H1 (cell line): ENCODE results near the gene KRT13. TPM values are rescaled to one million over a fixed set of nuclear protein-coding genes. Genes with fewer than 3 reads are reported as not detected.

Experiments
- CHD2 ChIP-seq: IDR thresholded peaks from 2 replicates; pipeline ENCODE4 v1.6.1; 2012; ENCODE audit warnings: low read length, improper control_type of control experiment
- CREB1 ChIP-seq: IDR thresholded peaks from 2 replicates; pipeline ENCODE4 v1.6.1; 2012; ENCODE audit warnings: inconsistent platforms
- NRF1 ChIP-seq: IDR thresholded peaks from 2 replicates; pipeline ENCODE4 v1.6.1; 2011; ENCODE audit warnings: mild to moderate bottlenecking, low read depth, low read length, improper control_type of control experiment
- SP4 ChIP-seq: IDR thresholded peaks from 2 replicates; pipeline ENCODE4 v1.6.1; 2012; ENCODE audit warnings: low read length, inconsistent platforms
- polyA plus RNA-seq, 7 experiments: library from polyadenylated mRNA; depleted of rRNA in 3 of 7; stranded (reverse) in 5 of 7; unstranded in 2 of 7; fragments of >200 nt in 5 of 7; fragments of 200-250 nt in 2 of 7; gene quantifications; 1 replicate in 5 of 7; 2 replicates in 1 of 7; 4 replicates in 1 of 7; pipeline versions ENCODE4 v1.2.1 to v1.2.3, GENCODE V29; 2011 to 2013; ENCODE audit warnings: missing spikeins in 2 of 7, mixed read lengths in 2 of 7
- total RNA-seq: library from RNA; stranded (reverse); fragmentation: NEBNext Ultra II Directional; extraction: Animal tissue kit (Norgen Biotek cat#: 25700); gene quantifications from 2 replicates; pipeline ENCODE4 v1.2.1, GENCODE V29; 2021
- TF ChIP-seq, protein P1 (sequence below): fragments of 300-600 bp; sonication (generic); IDR thresholded peaks from 2 replicates; pipeline ENCODE4 v1.7.1; 2012; ENCODE audit warnings: low read length, moderate library complexity, mild to moderate bottlenecking, inconsistent platforms; ENCODE audit not compliant: insufficient replicate concordance
- TF ChIP-seq, protein P2 (sequence below): IDR thresholded peaks from 2 replicates; pipeline ENCODE4 v1.6.1; 2012; ENCODE audit warnings: low read length, inconsistent platforms
- TF ChIP-seq, protein P3 (sequence below): IDR thresholded peaks from 2 replicates; pipeline ENCODE4 v1.6.1; 2012; ENCODE audit warnings: inconsistent platforms

Gene KRT13
- total and polyA plus RNA-seq, 2 of the 8 experiments (the other 6 are each of a cell fraction or from before 2014, with no cell fraction given), result 0.09 TPM; not detected in 1

DNA sequence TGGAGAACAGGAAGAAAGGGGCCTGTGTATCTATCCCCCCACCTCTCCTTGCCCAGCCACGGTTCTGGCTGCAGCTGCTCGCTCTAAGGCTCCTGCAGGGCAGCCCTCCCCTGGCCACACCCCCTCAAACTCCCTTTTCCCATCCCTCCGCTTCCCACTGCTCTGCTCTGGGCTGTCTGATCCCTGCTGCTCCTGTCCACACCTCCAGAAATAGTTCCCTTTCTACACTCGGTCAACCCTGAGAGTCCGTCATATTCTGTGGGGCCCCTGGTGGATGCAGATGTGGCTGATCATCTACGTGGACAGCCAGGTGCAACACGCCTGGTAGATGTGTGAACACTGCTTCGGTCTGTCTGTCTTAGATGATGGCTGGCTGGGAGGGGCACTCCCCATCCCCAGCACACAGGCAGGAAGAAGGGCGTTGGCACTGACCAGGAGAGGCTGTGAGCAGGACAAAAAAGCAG is 42.0 kb upstream of the KRT13 start (continued):
- TF ChIP-seq, protein P1, sequence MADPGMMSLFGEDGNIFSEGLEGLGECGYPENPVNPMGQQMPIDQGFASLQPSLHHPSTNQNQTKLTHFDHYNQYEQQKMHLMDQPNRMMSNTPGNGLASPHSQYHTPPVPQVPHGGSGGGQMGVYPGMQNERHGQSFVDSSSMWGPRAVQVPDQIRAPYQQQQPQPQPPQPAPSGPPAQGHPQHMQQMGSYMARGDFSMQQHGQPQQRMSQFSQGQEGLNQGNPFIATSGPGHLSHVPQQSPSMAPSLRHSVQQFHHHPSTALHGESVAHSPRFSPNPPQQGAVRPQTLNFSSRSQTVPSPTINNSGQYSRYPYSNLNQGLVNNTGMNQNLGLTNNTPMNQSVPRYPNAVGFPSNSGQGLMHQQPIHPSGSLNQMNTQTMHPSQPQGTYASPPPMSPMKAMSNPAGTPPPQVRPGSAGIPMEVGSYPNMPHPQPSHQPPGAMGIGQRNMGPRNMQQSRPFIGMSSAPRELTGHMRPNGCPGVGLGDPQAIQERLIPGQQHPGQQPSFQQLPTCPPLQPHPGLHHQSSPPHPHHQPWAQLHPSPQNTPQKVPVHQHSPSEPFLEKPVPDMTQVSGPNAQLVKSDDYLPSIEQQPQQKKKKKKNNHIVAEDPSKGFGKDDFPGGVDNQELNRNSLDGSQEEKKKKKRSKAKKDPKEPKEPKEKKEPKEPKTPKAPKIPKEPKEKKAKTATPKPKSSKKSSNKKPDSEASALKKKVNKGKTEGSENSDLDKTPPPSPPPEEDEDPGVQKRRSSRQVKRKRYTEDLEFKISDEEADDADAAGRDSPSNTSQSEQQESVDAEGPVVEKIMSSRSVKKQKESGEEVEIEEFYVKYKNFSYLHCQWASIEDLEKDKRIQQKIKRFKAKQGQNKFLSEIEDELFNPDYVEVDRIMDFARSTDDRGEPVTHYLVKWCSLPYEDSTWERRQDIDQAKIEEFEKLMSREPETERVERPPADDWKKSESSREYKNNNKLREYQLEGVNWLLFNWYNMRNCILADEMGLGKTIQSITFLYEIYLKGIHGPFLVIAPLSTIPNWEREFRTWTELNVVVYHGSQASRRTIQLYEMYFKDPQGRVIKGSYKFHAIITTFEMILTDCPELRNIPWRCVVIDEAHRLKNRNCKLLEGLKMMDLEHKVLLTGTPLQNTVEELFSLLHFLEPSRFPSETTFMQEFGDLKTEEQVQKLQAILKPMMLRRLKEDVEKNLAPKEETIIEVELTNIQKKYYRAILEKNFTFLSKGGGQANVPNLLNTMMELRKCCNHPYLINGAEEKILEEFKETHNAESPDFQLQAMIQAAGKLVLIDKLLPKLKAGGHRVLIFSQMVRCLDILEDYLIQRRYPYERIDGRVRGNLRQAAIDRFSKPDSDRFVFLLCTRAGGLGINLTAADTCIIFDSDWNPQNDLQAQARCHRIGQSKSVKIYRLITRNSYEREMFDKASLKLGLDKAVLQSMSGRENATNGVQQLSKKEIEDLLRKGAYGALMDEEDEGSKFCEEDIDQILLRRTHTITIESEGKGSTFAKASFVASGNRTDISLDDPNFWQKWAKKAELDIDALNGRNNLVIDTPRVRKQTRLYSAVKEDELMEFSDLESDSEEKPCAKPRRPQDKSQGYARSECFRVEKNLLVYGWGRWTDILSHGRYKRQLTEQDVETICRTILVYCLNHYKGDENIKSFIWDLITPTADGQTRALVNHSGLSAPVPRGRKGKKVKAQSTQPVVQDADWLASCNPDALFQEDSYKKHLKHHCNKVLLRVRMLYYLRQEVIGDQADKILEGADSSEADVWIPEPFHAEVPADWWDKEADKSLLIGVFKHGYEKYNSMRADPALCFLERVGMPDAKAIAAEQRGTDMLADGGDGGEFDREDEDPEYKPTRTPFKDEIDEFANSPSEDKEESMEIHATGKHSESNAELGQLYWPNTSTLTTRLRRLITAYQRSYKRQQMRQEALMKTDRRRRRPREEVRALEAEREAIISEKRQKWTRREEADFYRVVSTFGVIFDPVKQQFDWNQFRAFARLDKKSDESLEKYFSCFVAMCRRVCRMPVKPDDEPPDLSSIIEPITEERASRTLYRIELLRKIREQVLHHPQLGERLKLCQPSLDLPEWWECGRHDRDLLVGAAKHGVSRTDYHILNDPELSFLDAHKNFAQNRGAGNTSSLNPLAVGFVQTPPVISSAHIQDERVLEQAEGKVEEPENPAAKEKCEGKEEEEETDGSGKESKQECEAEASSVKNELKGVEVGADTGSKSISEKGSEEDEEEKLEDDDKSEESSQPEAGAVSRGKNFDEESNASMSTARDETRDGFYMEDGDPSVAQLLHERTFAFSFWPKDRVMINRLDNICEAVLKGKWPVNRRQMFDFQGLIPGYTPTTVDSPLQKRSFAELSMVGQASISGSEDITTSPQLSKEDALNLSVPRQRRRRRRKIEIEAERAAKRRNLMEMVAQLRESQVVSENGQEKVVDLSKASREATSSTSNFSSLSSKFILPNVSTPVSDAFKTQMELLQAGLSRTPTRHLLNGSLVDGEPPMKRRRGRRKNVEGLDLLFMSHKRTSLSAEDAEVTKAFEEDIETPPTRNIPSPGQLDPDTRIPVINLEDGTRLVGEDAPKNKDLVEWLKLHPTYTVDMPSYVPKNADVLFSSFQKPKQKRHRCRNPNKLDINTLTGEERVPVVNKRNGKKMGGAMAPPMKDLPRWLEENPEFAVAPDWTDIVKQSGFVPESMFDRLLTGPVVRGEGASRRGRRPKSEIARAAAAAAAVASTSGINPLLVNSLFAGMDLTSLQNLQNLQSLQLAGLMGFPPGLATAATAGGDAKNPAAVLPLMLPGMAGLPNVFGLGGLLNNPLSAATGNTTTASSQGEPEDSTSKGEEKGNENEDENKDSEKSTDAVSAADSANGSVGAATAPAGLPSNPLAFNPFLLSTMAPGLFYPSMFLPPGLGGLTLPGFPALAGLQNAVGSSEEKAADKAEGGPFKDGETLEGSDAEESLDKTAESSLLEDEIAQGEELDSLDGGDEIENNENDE, result no peak
- TF ChIP-seq CHD2 (no peak), CREB1 (no peak), NRF1 (no peak), SP4 (no peak)
- TF ChIP-seq, protein P2, sequence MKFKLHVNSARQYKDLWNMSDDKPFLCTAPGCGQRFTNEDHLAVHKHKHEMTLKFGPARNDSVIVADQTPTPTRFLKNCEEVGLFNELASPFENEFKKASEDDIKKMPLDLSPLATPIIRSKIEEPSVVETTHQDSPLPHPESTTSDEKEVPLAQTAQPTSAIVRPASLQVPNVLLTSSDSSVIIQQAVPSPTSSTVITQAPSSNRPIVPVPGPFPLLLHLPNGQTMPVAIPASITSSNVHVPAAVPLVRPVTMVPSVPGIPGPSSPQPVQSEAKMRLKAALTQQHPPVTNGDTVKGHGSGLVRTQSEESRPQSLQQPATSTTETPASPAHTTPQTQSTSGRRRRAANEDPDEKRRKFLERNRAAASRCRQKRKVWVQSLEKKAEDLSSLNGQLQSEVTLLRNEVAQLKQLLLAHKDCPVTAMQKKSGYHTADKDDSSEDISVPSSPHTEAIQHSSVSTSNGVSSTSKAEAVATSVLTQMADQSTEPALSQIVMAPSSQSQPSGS, result no peak
- TF ChIP-seq, protein P3, sequence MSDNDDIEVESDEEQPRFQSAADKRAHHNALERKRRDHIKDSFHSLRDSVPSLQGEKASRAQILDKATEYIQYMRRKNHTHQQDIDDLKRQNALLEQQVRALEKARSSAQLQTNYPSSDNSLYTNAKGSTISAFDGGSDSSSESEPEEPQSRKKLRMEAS, result no peak
- TF ChIP-seq, all 59 proteins: peak for 0
